HG02981 (cell line): Measurements from ENCODE around the gene CREB3.

Experiments used
- ATAC-seq: cut with Tn5 transposase; IDR thresholded peaks from one replicate; pipeline ENCODE4 v1.9.1; 2021; ENCODE audit warnings: mild to moderate bottlenecking, moderate library complexity; ENCODE audit not compliant: unreplicated experiment

CREB3 gene

DNA sequence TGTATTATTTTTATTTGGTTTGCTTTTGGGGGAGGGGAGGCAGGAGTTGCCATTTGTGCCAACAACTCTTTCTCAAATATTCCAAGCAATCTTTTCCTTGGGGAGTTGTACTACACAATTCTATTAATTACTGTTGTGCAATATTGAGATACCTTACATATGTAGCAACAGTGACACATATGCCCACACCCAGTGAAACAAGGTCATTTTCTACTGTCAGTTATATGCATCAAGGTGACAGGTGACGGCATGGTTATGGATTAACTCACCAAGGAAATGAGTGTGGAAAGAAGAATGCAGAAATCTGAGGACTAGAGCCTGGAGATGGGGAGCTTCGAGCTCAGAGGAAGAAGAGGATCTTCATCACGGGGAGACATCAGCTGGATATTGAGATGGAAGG, 39.5 kb downstream of the CREB3 start:
- ATAC-seq = no peak

DNA sequence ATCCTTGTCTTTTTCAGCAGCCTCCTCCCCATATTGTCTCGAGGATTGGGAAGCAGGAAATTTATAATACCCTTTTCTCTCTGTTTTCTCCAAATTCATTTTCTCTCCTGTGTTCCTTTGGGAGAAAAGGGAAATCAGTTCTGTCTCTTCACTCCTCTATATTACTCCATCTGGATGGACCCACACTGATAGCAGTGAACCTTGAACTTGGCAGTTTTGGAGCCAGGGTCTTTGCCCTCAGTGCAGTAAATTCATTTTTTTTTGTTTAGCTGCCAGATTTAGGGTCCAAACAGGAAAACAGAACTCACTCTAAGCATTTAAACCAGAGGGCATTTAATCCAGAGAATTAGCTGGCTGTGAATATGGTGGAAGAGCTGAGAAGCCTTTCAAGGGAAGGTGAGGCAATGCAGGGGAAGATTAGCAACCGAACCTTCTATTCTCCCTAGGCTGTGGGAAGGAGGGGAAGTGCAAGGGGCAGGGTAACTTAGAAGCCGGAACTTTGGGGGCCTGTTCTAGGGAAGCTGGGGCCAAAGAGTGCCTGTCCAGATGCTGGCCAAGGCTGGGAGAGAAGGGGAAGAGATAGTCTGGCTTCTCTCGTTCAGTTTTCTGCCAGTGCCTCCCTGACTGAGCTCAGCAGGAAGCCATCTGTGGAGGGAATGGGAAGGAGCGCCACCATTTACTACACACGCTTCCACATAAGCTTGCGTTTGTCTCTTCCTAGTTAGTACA, 42.6 kb downstream of the CREB3 start:
- ATAC-seq = no peak

DNA sequence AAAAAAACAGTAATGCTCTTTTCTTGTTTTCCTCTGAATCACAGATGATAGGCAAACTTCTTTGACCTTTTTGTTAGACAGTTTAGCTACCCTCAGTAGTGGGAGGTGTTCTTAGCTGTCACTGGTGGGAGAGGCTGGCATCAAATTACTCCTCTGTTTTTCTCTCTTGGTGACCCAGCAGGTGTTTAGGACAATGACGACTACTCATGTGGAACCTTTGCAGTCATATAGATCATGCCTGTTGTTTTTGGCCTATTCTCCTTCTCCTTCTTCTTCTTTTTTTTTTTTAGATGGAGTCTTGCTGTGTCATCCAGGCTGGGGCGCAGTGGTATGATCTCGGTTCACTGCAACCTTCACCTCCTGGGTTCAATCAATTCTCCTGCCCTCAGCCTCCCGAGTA, 43.6 kb downstream of the CREB3 start:
- peak; percentile 61 for ATAC-seq

DNA sequence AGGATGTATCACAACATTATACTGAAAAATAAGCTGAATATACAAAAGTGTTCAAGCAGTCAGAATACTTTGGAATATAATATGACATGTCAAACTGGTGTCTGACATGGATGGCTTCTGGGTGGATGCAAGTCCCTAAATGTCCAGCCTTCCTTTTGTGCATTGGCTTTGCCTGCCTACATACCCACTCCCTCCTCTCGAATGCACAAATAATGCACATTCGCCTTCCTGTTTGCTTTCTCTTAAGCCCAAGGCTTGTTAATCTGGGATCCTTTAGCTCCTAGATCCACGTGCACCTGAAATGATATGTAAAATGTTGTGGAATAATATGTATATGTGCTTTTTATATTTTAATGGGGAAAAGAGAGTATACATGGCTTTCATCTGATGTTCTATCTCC, 46.0 kb downstream of the CREB3 start:
- no peak for ATAC-seq

DNA sequence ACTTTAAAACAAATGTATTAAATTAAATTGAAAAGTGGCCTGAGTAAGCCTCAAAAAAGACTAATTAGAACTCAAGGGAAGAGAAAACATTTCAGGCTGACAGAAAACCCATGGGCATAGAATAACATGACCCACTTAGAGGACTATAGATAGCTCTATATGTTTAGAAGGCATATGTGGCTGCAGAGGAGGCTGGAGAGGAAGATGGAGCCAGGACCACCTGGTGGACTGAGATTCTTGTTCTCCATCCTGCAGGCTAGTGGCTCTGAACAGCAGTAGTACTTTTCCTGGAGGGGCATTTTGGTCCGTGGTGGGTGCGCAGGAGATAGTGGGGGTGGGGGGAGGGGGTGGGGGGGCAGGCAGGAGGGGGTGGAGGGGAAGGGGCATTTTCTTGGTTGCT, 48.6 kb downstream of the CREB3 start:
- ATAC-seq = no peak

DNA sequence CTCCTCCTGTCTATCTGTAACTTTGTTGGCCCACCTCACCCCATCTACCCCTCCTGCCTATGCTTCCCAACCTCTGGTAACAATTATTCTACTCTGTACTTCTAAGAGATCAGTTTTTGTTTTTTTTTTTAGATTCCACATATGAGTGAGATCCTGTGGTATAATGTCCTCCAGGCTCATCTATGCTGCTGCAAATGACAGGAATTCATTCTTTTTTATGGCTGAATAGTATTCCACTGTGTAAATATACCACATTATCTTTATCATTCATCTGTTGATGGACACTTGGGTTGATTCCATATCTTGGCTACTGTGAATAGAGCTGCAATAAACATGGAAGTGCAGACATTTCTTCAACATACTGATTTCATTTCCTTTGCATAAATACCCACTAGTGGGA, 51.0 kb downstream of the CREB3 start:
- no peak for ATAC-seq
